GM21786 (cell line): ENCODE data around the gene MYOZ3.

ENCODE experiments used
- ATAC-seq: cut with Tn5 transposase; IDR thresholded peaks from one replicate; pipeline ENCODE4 v1.9.1; 2021; ENCODE audit not compliant: unreplicated experiment

The MYOZ3 gene

GRCh38 chr5:150658699-150659265 is 2.3 kb upstream of the MYOZ3 start:
- no peak for ATAC-seq

- no peak for ATAC-seq
Measured at GRCh38 chr5:150659360-150660107, 1.5 kb upstream of the MYOZ3 start.

GRCh38 chr5:150660108-150660831 is 781 bp upstream of the MYOZ3 start:
- ATAC-seq, result no peak

GRCh38 chr5:150661821-150662596 is 958 bp downstream of the MYOZ3 start:
- ATAC-seq, result no peak

- no peak for ATAC-seq
Measured at GRCh38 chr5:150662731-150663516, 1.9 kb downstream of the MYOZ3 start.

- ATAC-seq, result no peak
Measured at GRCh38 chr5:150663936-150664335, 2.9 kb downstream of the MYOZ3 start.

- ATAC-seq, result no peak
Measured at GRCh38 chr5:150665044-150665443, 4.0 kb downstream of the MYOZ3 start.

GRCh38 chr5:150670275-150670947 is 9.4 kb downstream of the MYOZ3 start:
- ATAC-seq, result no peak

- ATAC-seq, result no peak
Measured at GRCh38 chr5:150670948-150671310, 9.9 kb downstream of the MYOZ3 start.

- no peak for ATAC-seq
Measured at GRCh38 chr5:150671509-150672236, 10.6 kb downstream of the MYOZ3 start.

- ATAC-seq, result no peak
Measured at GRCh38 chr5:150672237-150672883, 11.3 kb downstream of the MYOZ3 start.

- ATAC-seq, result no peak
Measured at GRCh38 chr5:150672884-150673275, 11.8 kb downstream of the MYOZ3 start.

GRCh38 chr5:150674341-150674821 is 13.3 kb downstream of the MYOZ3 start:
- no peak for ATAC-seq

GRCh38 chr5:150675069-150675468 is 14.0 kb downstream of the MYOZ3 start:
- ATAC-seq, result no peak

GRCh38 chr5:150676578-150676977 is 15.5 kb downstream of the MYOZ3 start:
- ATAC-seq, result no peak

GRCh38 chr5:150689120-150689519 is 28.1 kb downstream of the MYOZ3 start:
- no peak for ATAC-seq

- no peak for ATAC-seq
Measured at GRCh38 chr5:150690760-150691159, 29.7 kb downstream of the MYOZ3 start.

GRCh38 chr5:150692276-150692675 is 31.2 kb downstream of the MYOZ3 start:
- ATAC-seq, result no peak

GRCh38 chr5:150694612-150695011 is 33.6 kb downstream of the MYOZ3 start:
- no peak for ATAC-seq
